Measurements from ENCODE around the gene ISCU. TPM values are rescaled to one million over a fixed set of nuclear protein-coding genes. Genes with fewer than 3 reads are reported as not detected.

ISCU gene
- total and polyA plus RNA-seq, 2 of the 8 experiments (the other 6 are each of a cell fraction or from before 2014, with no cell fraction given): 72.1 to 78.1 TPM

- TF ChIP-seq, protein P1, sequence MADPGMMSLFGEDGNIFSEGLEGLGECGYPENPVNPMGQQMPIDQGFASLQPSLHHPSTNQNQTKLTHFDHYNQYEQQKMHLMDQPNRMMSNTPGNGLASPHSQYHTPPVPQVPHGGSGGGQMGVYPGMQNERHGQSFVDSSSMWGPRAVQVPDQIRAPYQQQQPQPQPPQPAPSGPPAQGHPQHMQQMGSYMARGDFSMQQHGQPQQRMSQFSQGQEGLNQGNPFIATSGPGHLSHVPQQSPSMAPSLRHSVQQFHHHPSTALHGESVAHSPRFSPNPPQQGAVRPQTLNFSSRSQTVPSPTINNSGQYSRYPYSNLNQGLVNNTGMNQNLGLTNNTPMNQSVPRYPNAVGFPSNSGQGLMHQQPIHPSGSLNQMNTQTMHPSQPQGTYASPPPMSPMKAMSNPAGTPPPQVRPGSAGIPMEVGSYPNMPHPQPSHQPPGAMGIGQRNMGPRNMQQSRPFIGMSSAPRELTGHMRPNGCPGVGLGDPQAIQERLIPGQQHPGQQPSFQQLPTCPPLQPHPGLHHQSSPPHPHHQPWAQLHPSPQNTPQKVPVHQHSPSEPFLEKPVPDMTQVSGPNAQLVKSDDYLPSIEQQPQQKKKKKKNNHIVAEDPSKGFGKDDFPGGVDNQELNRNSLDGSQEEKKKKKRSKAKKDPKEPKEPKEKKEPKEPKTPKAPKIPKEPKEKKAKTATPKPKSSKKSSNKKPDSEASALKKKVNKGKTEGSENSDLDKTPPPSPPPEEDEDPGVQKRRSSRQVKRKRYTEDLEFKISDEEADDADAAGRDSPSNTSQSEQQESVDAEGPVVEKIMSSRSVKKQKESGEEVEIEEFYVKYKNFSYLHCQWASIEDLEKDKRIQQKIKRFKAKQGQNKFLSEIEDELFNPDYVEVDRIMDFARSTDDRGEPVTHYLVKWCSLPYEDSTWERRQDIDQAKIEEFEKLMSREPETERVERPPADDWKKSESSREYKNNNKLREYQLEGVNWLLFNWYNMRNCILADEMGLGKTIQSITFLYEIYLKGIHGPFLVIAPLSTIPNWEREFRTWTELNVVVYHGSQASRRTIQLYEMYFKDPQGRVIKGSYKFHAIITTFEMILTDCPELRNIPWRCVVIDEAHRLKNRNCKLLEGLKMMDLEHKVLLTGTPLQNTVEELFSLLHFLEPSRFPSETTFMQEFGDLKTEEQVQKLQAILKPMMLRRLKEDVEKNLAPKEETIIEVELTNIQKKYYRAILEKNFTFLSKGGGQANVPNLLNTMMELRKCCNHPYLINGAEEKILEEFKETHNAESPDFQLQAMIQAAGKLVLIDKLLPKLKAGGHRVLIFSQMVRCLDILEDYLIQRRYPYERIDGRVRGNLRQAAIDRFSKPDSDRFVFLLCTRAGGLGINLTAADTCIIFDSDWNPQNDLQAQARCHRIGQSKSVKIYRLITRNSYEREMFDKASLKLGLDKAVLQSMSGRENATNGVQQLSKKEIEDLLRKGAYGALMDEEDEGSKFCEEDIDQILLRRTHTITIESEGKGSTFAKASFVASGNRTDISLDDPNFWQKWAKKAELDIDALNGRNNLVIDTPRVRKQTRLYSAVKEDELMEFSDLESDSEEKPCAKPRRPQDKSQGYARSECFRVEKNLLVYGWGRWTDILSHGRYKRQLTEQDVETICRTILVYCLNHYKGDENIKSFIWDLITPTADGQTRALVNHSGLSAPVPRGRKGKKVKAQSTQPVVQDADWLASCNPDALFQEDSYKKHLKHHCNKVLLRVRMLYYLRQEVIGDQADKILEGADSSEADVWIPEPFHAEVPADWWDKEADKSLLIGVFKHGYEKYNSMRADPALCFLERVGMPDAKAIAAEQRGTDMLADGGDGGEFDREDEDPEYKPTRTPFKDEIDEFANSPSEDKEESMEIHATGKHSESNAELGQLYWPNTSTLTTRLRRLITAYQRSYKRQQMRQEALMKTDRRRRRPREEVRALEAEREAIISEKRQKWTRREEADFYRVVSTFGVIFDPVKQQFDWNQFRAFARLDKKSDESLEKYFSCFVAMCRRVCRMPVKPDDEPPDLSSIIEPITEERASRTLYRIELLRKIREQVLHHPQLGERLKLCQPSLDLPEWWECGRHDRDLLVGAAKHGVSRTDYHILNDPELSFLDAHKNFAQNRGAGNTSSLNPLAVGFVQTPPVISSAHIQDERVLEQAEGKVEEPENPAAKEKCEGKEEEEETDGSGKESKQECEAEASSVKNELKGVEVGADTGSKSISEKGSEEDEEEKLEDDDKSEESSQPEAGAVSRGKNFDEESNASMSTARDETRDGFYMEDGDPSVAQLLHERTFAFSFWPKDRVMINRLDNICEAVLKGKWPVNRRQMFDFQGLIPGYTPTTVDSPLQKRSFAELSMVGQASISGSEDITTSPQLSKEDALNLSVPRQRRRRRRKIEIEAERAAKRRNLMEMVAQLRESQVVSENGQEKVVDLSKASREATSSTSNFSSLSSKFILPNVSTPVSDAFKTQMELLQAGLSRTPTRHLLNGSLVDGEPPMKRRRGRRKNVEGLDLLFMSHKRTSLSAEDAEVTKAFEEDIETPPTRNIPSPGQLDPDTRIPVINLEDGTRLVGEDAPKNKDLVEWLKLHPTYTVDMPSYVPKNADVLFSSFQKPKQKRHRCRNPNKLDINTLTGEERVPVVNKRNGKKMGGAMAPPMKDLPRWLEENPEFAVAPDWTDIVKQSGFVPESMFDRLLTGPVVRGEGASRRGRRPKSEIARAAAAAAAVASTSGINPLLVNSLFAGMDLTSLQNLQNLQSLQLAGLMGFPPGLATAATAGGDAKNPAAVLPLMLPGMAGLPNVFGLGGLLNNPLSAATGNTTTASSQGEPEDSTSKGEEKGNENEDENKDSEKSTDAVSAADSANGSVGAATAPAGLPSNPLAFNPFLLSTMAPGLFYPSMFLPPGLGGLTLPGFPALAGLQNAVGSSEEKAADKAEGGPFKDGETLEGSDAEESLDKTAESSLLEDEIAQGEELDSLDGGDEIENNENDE (IDR thresholded peaks at IDR 0.05; ENCODE audit: insufficient replicate concordance, low read length): no peak
- no peak for TF ChIP-seq POU5F1 (IDR thresholded peaks at IDR 0.05; ENCODE audit: low read depth, low read length)
- TF ChIP-seq ASH2L (IDR thresholded peaks at IDR 0.05; ENCODE audit: low read length): peak; percentile 94
- no peak for TF ChIP-seq TCF12 (IDR thresholded peaks at IDR 0.05; ENCODE audit: low read depth, low read length)
- TF ChIP-seq, protein P2, sequence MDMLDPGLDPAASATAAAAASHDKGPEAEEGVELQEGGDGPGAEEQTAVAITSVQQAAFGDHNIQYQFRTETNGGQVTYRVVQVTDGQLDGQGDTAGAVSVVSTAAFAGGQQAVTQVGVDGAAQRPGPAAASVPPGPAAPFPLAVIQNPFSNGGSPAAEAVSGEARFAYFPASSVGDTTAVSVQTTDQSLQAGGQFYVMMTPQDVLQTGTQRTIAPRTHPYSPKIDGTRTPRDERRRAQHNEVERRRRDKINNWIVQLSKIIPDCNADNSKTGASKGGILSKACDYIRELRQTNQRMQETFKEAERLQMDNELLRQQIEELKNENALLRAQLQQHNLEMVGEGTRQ (IDR thresholded peaks at IDR 0.05; ENCODE audit: low read length): no peak
- no peak for TF ChIP-seq CHD2 (IDR thresholded peaks at IDR 0.05; ENCODE audit: low read length)
Measured at GRCh38 chr12:108560752-108561719, 1.4 kb upstream of the ISCU start, which contains the start of gene SART3 (continued).

Measured in H1 (cell line).